Measurements from ENCODE around the gene MYLK. TPM values are rescaled to one million over a fixed set of nuclear protein-coding genes. Genes with fewer than 3 reads are reported as not detected.

MYLK gene
- total RNA-seq, 1 donor = 807 TPM

- no peak for DNase-seq (ENCODE audit: low read depth)
- TF ChIP-seq, protein P1, sequence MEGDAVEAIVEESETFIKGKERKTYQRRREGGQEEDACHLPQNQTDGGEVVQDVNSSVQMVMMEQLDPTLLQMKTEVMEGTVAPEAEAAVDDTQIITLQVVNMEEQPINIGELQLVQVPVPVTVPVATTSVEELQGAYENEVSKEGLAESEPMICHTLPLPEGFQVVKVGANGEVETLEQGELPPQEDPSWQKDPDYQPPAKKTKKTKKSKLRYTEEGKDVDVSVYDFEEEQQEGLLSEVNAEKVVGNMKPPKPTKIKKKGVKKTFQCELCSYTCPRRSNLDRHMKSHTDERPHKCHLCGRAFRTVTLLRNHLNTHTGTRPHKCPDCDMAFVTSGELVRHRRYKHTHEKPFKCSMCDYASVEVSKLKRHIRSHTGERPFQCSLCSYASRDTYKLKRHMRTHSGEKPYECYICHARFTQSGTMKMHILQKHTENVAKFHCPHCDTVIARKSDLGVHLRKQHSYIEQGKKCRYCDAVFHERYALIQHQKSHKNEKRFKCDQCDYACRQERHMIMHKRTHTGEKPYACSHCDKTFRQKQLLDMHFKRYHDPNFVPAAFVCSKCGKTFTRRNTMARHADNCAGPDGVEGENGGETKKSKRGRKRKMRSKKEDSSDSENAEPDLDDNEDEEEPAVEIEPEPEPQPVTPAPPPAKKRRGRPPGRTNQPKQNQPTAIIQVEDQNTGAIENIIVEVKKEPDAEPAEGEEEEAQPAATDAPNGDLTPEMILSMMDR (IDR thresholded peaks at IDR 0.05; ENCODE audit: insufficient read depth, low read depth, low read length) = no peak
- no peak overlapping the region for H3K4me3 ChIP-seq (ENCODE audit: low read depth, low read length)
Measured at GRCh38 chr3:123642957-123643330, 241.2 kb downstream of the MYLK start.

GRCh38 chr3:123642182-123642956 lies 241.8 kb downstream of the MYLK start:
- DNase-seq (ENCODE audit: low read depth) = peak; percentile 95
- H3K4me3 ChIP-seq (ENCODE audit: low read depth, low read length) = no peak overlapping the region
- TF ChIP-seq, protein P1 (IDR thresholded peaks at IDR 0.05; ENCODE audit: insufficient read depth, low read depth, low read length) = peak; percentile 89

- TF ChIP-seq, protein P1 (IDR thresholded peaks at IDR 0.05; ENCODE audit: insufficient read depth, low read depth, low read length) = no peak
- H3K4me3 ChIP-seq (ENCODE audit: low read depth, low read length) = no peak overlapping the region
- DNase-seq (ENCODE audit: low read depth) = no peak
Measured at GRCh38 chr3:123641505-123641904, 242.6 kb downstream of the MYLK start.

GRCh38 chr3:123640740-123641462 lies 243.2 kb downstream of the MYLK start:
- H3K4me3 ChIP-seq (ENCODE audit: low read depth, low read length) = no peak overlapping the region
- TF ChIP-seq, protein P1 (IDR thresholded peaks at IDR 0.05; ENCODE audit: insufficient read depth, low read depth, low read length) = no peak
- DNase-seq (ENCODE audit: low read depth) = peak; percentile 37

GRCh38 chr3:123640311-123640710 lies 243.8 kb downstream of the MYLK start:
- no peak for DNase-seq (ENCODE audit: low read depth)
- no peak overlapping the region for H3K4me3 ChIP-seq (ENCODE audit: low read depth, low read length)
- TF ChIP-seq, protein P1 (IDR thresholded peaks at IDR 0.05; ENCODE audit: insufficient read depth, low read depth, low read length) = no peak

- DNase-seq (ENCODE audit: low read depth) = no peak
- TF ChIP-seq, protein P1 (IDR thresholded peaks at IDR 0.05; ENCODE audit: insufficient read depth, low read depth, low read length) = no peak
- H3K4me3 ChIP-seq (ENCODE audit: low read depth, low read length) = no peak overlapping the region
Measured at GRCh38 chr3:123638936-123639689, 245.0 kb downstream of the MYLK start.
